ENCODE data around the gene SLC29A3. TPM values are rescaled to one million over a fixed set of nuclear protein-coding genes. Genes with fewer than 3 reads are reported as not detected.

Gene SLC29A3
- total and polyA plus RNA-seq, 4 experiments from 2014 or later: 7.0 to 9.1 (median 8.2) TPM

DNA sequence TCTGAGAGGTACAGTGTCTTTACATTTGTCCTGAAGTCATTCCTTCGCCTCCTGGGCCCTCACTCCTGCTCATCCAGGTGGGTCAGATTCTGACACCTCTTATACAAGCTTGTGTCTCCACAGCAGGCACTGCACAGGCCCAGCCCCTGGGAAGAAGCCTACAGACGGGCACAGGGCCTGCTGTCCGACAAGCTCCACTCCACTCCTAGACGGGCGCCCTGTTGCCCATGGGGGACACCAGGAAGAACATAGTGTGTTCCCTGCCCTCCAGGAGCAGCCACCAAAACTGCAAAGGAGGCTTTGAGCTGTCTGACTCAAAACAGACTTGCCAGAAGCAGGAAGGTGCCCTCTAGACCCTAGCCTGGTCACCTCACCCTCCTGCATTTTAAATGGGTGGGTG, 45.6 kb upstream of the SLC29A3 start:
- Histone ChIP-seq H3K4me3 (ENCODE audit: low read length in 2 of 2) (no peak overlapping the region), H3K27me3 (ENCODE audit: insufficient read depth, low read length) (no peaks in the 10 kb centered on the region), H3K4me1 (ENCODE audit: insufficient read depth, low read length) (no peaks in the 10 kb centered on the region), H3K27ac (ENCODE audit: low read depth, low read length) (no peak overlapping the region), H3K9me3 (ENCODE audit: control insufficient read depth in 1 of 2, low read length in 2 of 2) (no peaks in the 10 kb centered on the region), H3K36me3 (ENCODE audit: insufficient read depth, low read length) (no peaks in the 10 kb centered on the region)
- H3K4me3 Mint-ChIP-seq: no peak overlapping the region
- H3K4me1 Mint-ChIP-seq: peaks cover 0 to 4% (median under 1%) of the 10 kb centered on the region in 4 donors
- no peaks in the 10 kb centered on the region for H3K9me3 Mint-ChIP-seq
- POLR2A ChIA-PET (ENCODE audit: partially characterized antibody): no interaction called here
- H3K36me3 Mint-ChIP-seq: no peaks in the 10 kb centered on the region
- no peak for DNase-seq
- no peaks in the 10 kb centered on the region for H3K27me3 Mint-ChIP-seq
- no peak overlapping the region for H3K27ac Mint-ChIP-seq
- intact Hi-C loops (cut with micrococcal nuclease): no loop called here
- CTCF ChIA-PET (ENCODE audit: partially characterized antibody): no interaction called here

DNA sequence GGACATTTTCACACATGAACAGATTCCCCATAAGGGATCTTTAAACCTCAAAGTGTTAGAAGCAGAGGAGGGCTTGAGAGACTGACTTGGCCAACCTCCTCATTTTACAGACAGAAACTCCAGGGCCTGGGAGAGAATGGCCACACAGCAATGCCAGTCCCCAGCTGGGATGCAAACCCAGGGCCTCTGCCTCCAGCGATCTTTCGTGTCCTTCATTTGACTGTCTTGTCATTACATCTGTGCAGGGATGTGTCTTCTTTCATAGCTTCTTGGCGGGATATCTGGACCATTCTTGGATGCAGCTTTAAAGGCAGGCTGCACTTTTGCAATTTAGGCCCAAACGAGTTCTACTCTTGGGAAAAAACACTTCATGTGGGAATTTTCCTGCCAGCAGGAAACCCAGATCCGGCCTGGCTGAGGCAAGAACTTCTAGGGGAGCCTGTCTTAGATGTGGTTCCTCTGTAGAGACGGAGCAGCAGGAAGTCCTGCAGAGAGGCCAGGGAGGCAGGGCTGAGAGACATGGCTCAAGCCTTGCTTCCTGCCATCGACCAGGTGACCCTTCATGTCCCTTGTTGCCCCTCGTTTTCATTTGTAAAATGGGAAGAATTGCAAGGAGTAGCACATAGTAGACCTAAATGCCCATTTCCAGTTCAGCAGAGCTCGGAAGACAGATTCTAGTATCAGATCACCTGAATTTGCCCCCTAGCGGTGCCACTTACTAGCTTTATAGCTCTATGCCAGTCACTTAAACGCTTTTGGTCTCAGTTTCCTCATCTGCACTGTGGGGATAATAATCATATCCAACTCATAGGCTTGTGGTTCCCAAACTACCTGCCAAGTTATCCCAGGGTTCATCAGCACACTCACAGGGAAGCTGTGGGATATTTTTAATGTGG, 43.9 kb upstream of the SLC29A3 start:
- POLR2A ChIA-PET (ENCODE audit: partially characterized antibody): no interaction called here
- Mint-ChIP-seq H3K4me1 (peaks cover 0 to 4% (median under 1%) of the 10 kb centered on the region in 4 donors), H3K9me3 (no peaks in the 10 kb centered on the region), H3K4me3 (no peak overlapping the region), H3K27ac (peak overlapping the region in 1 of 7 donors; percentile 68), H3K27me3 (no peaks in the 10 kb centered on the region), H3K36me3 (no peaks in the 10 kb centered on the region)
- Histone ChIP-seq H3K4me1 (ENCODE audit: insufficient read depth, low read length) (no peaks in the 10 kb centered on the region), H3K36me3 (ENCODE audit: insufficient read depth, low read length) (no peaks in the 10 kb centered on the region), H3K9me3 (ENCODE audit: control insufficient read depth in 1 of 2, low read length in 2 of 2) (no peaks in the 10 kb centered on the region), H3K27ac (ENCODE audit: low read depth, low read length) (no peak overlapping the region), H3K27me3 (ENCODE audit: insufficient read depth, low read length) (no peaks in the 10 kb centered on the region), H3K4me3 (ENCODE audit: low read length in 2 of 2) (no peak overlapping the region)
- CTCF ChIA-PET (ENCODE audit: partially characterized antibody): no interaction called here
- DNase-seq: no peak
- intact Hi-C loops (cut with micrococcal nuclease): no loop called here

DNA sequence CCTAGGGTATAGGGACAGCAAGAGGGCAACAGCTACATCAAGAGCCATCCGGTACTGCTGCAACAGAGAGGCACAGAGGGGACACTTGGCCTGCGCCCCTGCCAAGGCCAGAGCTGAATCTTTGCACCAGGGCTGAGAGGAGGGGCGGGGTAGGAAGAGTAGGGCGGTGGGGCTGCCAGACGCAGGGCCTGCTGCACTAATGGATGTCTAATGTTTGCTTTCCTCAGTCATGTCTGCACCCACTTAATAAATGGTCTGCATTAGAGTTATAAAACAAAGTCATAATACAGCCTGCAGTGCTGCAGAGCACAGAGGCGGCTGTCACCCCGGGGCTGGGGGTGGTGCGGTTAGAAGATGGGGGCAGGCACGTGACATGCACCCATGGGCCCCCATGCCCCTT, 42.2 kb upstream of the SLC29A3 start:
- no peaks in the 10 kb centered on the region for H3K36me3 Mint-ChIP-seq
- no peak overlapping the region for H3K4me3 Mint-ChIP-seq
- ChIA-PET POLR2A (ENCODE audit: partially characterized antibody) (no interaction called here), CTCF (ENCODE audit: partially characterized antibody) (no interaction called here)
- H3K4me1 Mint-ChIP-seq: peaks cover 0 to 4% (median 0%) of the 10 kb centered on the region in 4 donors
- H3K9me3 Mint-ChIP-seq: no peaks in the 10 kb centered on the region
- Histone ChIP-seq H3K27ac (ENCODE audit: low read depth, low read length) (no peak overlapping the region), H3K4me3 (ENCODE audit: low read length in 2 of 2) (no peak overlapping the region), H3K27me3 (ENCODE audit: insufficient read depth, low read length) (no peaks in the 10 kb centered on the region), H3K4me1 (ENCODE audit: insufficient read depth, low read length) (no peaks in the 10 kb centered on the region), H3K9me3 (ENCODE audit: control insufficient read depth in 1 of 2, low read length in 2 of 2) (no peaks in the 10 kb centered on the region), H3K36me3 (ENCODE audit: insufficient read depth, low read length) (no peaks in the 10 kb centered on the region)
- intact Hi-C loops (cut with micrococcal nuclease): no loop called here
- H3K27me3 Mint-ChIP-seq: no peaks in the 10 kb centered on the region
- H3K27ac Mint-ChIP-seq: no peak overlapping the region
- no peak for DNase-seq

DNA sequence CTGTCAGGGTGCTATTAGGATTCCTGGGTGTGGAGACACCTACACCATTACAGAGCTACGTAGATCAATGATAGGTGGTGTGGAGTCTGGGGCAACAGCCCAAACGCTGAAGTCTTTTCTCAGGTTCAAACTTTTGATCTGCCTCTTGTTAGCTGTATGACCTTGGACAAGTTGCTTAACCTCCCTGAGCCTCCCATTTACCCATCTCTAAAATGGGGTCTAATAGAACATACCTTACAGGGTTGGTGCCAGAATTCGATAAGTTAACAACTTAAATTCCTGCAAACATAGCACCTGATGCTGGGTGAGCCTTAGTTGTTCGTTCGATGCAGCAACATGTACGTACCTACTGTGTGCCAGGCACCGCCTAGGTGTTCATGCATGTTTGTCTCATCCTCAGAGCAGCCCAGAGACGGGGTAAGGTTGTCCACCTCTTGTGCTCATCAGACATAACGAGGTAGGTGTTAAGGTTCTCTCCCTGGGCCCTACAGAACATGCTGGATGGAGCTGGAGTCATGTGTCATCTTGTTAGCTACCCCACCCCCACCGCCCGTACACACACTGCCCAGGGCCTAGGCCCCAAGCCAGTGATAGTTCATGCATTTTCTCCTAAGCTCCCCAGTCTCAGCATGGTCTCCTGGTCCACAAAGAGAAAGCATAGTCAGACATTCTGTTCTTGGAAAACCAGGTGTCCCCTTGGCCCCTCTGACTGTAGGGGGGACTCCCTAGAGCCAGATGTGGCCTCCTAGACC, 41.0 kb upstream of the SLC29A3 start:
- intact Hi-C loops (cut with micrococcal nuclease): no loop called here
- Mint-ChIP-seq H3K4me3 (no peak overlapping the region), H3K27me3 (no peaks in the 10 kb centered on the region), H3K36me3 (no peaks in the 10 kb centered on the region), H3K9me3 (no peaks in the 10 kb centered on the region), H3K27ac (no peak overlapping the region), H3K4me1 (peaks cover 0 to 4% (median 0%) of the 10 kb centered on the region in 4 donors)
- Histone ChIP-seq H3K36me3 (ENCODE audit: insufficient read depth, low read length) (no peaks in the 10 kb centered on the region), H3K27me3 (ENCODE audit: insufficient read depth, low read length) (no peaks in the 10 kb centered on the region), H3K4me3 (ENCODE audit: low read length in 2 of 2) (no peak overlapping the region), H3K4me1 (ENCODE audit: insufficient read depth, low read length) (no peaks in the 10 kb centered on the region), H3K27ac (ENCODE audit: low read depth, low read length) (no peak overlapping the region), H3K9me3 (ENCODE audit: control insufficient read depth in 1 of 2, low read length in 2 of 2) (no peaks in the 10 kb centered on the region)
- DNase-seq: no peak
- ChIA-PET CTCF (ENCODE audit: partially characterized antibody) (no interaction called here), POLR2A (ENCODE audit: partially characterized antibody) (no interaction called here)

DNA sequence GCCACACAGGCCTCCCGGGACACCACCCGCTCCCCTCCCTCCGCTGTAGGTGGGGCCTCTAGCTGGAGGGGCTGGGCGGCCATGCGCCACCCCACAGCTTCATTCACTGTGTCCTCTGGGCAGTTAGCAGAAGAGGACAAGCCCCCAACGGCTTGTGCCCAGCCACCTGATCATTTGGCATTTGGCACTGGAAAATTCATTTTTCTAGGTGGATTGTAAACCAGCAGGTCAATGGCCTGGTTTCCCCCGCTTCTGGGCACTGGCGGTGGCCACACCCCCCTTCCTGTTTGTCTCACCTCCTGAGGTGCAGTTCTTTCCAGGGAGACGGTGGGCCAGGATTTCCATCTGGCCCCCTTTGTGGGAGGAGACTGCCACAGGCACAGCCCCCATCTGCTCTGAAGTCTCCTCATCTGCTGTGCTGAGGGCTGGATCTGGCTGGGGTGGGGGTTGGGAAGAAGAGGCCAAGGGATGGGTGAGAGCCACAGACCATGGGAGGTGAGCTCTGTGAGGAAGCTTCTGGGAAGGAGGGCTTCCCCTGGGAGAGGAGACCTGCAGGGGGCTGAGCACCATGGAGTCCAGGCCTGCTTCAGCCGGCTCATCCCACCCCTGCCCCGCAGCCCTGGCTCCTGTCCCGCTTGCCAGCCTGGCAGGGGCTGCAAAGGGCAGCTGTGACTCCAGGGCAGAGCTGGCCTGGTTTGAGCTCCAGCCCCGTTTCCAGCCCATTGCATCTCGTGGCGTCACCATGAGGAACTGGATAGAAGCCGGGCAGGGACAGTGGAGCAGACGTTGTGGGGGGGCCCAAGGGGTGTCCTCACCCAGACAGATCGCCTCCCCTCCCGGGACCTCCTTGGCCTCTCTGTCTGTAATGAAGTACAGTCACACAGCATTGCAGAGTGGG, 40.1 kb upstream of the SLC29A3 start:
- ChIA-PET POLR2A (ENCODE audit: partially characterized antibody) (no interaction called here), CTCF (ENCODE audit: partially characterized antibody) (no interaction called here)
- no peaks in the 10 kb centered on the region for H3K36me3 Mint-ChIP-seq
- H3K4me3 Mint-ChIP-seq: no peak overlapping the region
- H3K27ac Mint-ChIP-seq: no peak overlapping the region
- peaks cover 0 to 4% (median 0%) of the 10 kb centered on the region in 4 donors for H3K4me1 Mint-ChIP-seq
- no peak overlapping the region for H3K4me3 ChIP-seq (ENCODE audit: low read length in 2 of 2)
- H3K4me1 ChIP-seq (ENCODE audit: insufficient read depth, low read length): no peaks in the 10 kb centered on the region
- no peak for DNase-seq
- H3K27me3 Mint-ChIP-seq: no peaks in the 10 kb centered on the region
- H3K9me3 ChIP-seq (ENCODE audit: control insufficient read depth in 1 of 2, low read length in 2 of 2): no peaks in the 10 kb centered on the region
- H3K9me3 Mint-ChIP-seq: no peaks in the 10 kb centered on the region
- H3K36me3 ChIP-seq (ENCODE audit: insufficient read depth, low read length): no peaks in the 10 kb centered on the region
- no peak overlapping the region for H3K27ac ChIP-seq (ENCODE audit: low read depth, low read length)
- intact Hi-C loops (cut with micrococcal nuclease): no loop called here
- no peaks in the 10 kb centered on the region for H3K27me3 ChIP-seq (ENCODE audit: insufficient read depth, low read length)

DNA sequence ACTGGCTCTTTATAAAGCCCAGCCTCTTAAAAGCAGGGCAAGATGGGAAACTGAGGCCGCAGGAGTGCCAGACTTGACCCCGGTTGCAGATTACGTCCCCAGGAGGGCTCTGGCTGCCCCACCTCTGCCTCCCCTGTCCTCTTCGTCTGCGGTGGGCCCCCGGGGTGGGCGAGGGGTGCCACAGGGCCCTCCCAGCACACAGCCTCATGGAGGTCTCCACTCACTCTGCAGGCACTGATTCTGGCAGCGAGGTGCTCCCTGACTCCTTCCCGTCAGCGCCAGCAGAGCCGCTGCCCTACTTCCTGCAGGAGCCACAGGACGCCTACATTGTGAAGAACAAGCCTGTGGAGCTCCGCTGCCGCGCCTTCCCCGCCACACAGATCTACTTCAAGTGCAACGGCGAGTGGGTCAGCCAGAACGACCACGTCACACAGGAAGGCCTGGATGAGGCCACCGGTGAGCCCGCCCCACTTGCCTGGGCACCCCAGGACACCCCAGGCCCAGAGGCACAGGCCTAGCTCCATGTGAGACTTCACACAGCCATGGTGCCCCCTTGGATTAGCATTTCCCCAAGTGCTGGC, 39.4 kb upstream of the SLC29A3 start:
- no peak for DNase-seq
- Mint-ChIP-seq H3K36me3 (no peaks in the 10 kb centered on the region), H3K27ac (no peak overlapping the region), H3K4me3 (no peak overlapping the region), H3K9me3 (no peaks in the 10 kb centered on the region), H3K27me3 (no peaks in the 10 kb centered on the region), H3K4me1 (peaks cover 0 to 1% (median 0%) of the 10 kb centered on the region in 4 donors)
- H3K27me3 ChIP-seq (ENCODE audit: insufficient read depth, low read length): no peaks in the 10 kb centered on the region
- no peak overlapping the region for H3K4me3 ChIP-seq (ENCODE audit: low read length in 2 of 2)
- no peaks in the 10 kb centered on the region for H3K9me3 ChIP-seq (ENCODE audit: control insufficient read depth in 1 of 2, low read length in 2 of 2)
- POLR2A ChIA-PET (ENCODE audit: partially characterized antibody): no interaction called here
- CTCF ChIA-PET (ENCODE audit: partially characterized antibody): no interaction called here
- intact Hi-C loops (cut with micrococcal nuclease): no loop called here
- H3K27ac ChIP-seq (ENCODE audit: low read depth, low read length): no peak overlapping the region
- H3K36me3 ChIP-seq (ENCODE audit: insufficient read depth, low read length): no peaks in the 10 kb centered on the region
- H3K4me1 ChIP-seq (ENCODE audit: insufficient read depth, low read length): no peaks in the 10 kb centered on the region

DNA sequence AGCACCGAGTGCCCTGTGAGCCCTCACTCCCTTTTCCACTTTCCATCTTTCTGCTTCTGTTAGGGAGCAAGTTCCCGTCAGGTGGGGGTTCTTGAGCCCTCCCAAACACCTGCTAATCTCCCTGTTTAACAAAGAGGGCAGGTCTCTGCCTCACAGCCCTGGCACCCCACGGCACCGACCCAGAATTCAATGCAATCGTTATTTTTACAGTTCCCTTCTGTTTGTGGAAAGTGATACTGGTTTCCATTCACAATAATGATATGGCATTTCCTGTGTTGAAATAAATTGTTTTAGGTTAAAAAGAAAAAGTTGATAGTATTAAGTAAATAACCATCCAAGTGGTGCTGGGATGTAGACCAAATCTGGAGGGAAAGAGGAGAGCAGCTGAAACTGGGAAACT, 38.8 kb upstream of the SLC29A3 start:
- Mint-ChIP-seq H3K27me3 (no peaks in the 10 kb centered on the region), H3K4me1 (no peaks in the 10 kb centered on the region), H3K27ac (no peak overlapping the region), H3K36me3 (no peaks in the 10 kb centered on the region), H3K4me3 (no peak overlapping the region), H3K9me3 (no peaks in the 10 kb centered on the region)
- no peak for DNase-seq
- no peaks in the 10 kb centered on the region for H3K9me3 ChIP-seq (ENCODE audit: control insufficient read depth in 1 of 2, low read length in 2 of 2)
- CTCF ChIA-PET (ENCODE audit: partially characterized antibody): no interaction called here
- no peaks in the 10 kb centered on the region for H3K4me1 ChIP-seq (ENCODE audit: insufficient read depth, low read length)
- intact Hi-C loops (cut with micrococcal nuclease): no loop called here
- H3K36me3 ChIP-seq (ENCODE audit: insufficient read depth, low read length): no peaks in the 10 kb centered on the region
- no peak overlapping the region for H3K4me3 ChIP-seq (ENCODE audit: low read length in 2 of 2)
- no peak overlapping the region for H3K27ac ChIP-seq (ENCODE audit: low read depth, low read length)
- POLR2A ChIA-PET (ENCODE audit: partially characterized antibody): no interaction called here
- H3K27me3 ChIP-seq (ENCODE audit: insufficient read depth, low read length): no peaks in the 10 kb centered on the region
